ENCODE results near the gene ITPRIP.

ITPRIP gene

GRCh38 chr10:104324931-104325330 is 13.3 kb downstream of the ITPRIP start:
- Histone ChIP-seq H3K4me1 (ENCODE audit: insufficient read depth, low read length) (peaks cover 53% of the 10 kb centered on the region), H3K9me3 (ENCODE audit: control insufficient read depth, insufficient read depth, low read length) (no peaks in the 10 kb centered on the region), H3K36me3 (ENCODE audit: insufficient read depth, low read length) (no peaks in the 10 kb centered on the region), H3K9ac (ENCODE audit: low read depth, low read length) (no peak overlapping the region)

GRCh38 chr10:104324221-104324686 is 14.0 kb downstream of the ITPRIP start:
- Histone ChIP-seq H3K9me3 (ENCODE audit: control insufficient read depth, insufficient read depth, low read length) (no peaks in the 10 kb centered on the region), H3K36me3 (ENCODE audit: insufficient read depth, low read length) (no peaks in the 10 kb centered on the region), H3K9ac (ENCODE audit: low read depth, low read length) (no peak overlapping the region), H3K4me1 (ENCODE audit: insufficient read depth, low read length) (peaks cover 53% of the 10 kb centered on the region)

GRCh38 chr10:104323760-104324201 is 14.5 kb downstream of the ITPRIP start:
- peaks cover 49% of the 10 kb centered on the region for H3K4me1 ChIP-seq (ENCODE audit: insufficient read depth, low read length)
- H3K9ac ChIP-seq (ENCODE audit: low read depth, low read length), result no peak overlapping the region

GRCh38 chr10:104323085-104323484 is 15.2 kb downstream of the ITPRIP start:
- Histone ChIP-seq H3K36me3 (ENCODE audit: insufficient read depth, low read length) (no peaks in the 10 kb centered on the region), H3K9me3 (ENCODE audit: control insufficient read depth, insufficient read depth, low read length) (no peaks in the 10 kb centered on the region), H3K4me1 (ENCODE audit: insufficient read depth, low read length) (peaks cover 48% of the 10 kb centered on the region), H3K9ac (ENCODE audit: low read depth, low read length) (no peak overlapping the region)

More at GRCh38 chr10:104323760-104324201, 14.5 kb downstream of the ITPRIP start:
- Histone ChIP-seq H3K9me3 (ENCODE audit: control insufficient read depth, insufficient read depth, low read length) (no peaks in the 10 kb centered on the region), H3K36me3 (ENCODE audit: insufficient read depth, low read length) (no peaks in the 10 kb centered on the region)

GRCh38 chr10:104322416-104322782 is 15.9 kb downstream of the ITPRIP start:
- no peak overlapping the region for H3K9ac ChIP-seq (ENCODE audit: low read depth, low read length)
- H3K9me3 ChIP-seq (ENCODE audit: control insufficient read depth, insufficient read depth, low read length), result no peaks in the 10 kb centered on the region
- H3K4me1 ChIP-seq (ENCODE audit: insufficient read depth, low read length), result peaks cover 48% of the 10 kb centered on the region
- no peaks in the 10 kb centered on the region for H3K36me3 ChIP-seq (ENCODE audit: insufficient read depth, low read length)

- Histone ChIP-seq H3K9ac (ENCODE audit: low read depth, low read length) (no peak overlapping the region), H3K4me1 (ENCODE audit: insufficient read depth, low read length) (peaks cover 48% of the 10 kb centered on the region), H3K9me3 (ENCODE audit: control insufficient read depth, insufficient read depth, low read length) (no peaks in the 10 kb centered on the region), H3K36me3 (ENCODE audit: insufficient read depth, low read length) (no peaks in the 10 kb centered on the region)
These were observed 16.4 kb downstream of the ITPRIP start for GRCh38 chr10:104321725-104322415.

- Histone ChIP-seq H3K36me3 (ENCODE audit: insufficient read depth, low read length) (no peaks in the 10 kb centered on the region), H3K4me1 (ENCODE audit: insufficient read depth, low read length) (peaks cover 47% of the 10 kb centered on the region), H3K9me3 (ENCODE audit: control insufficient read depth, insufficient read depth, low read length) (no peaks in the 10 kb centered on the region), H3K9ac (ENCODE audit: low read depth, low read length) (no peak overlapping the region)
These were observed 17.0 kb downstream of the ITPRIP start for GRCh38 chr10:104321226-104321625.

GRCh38 chr10:104318810-104319741 is 19.2 kb downstream of the ITPRIP start:
- Histone ChIP-seq H3K9me3 (ENCODE audit: control insufficient read depth, insufficient read depth, low read length) (no peaks in the 10 kb centered on the region), H3K9ac (ENCODE audit: low read depth, low read length) (no peak overlapping the region), H3K4me1 (ENCODE audit: insufficient read depth, low read length) (peaks cover 47% of the 10 kb centered on the region), H3K36me3 (ENCODE audit: insufficient read depth, low read length) (peaks cover 6% of the 10 kb centered on the region)

- no peaks in the 10 kb centered on the region for H3K9me3 ChIP-seq (ENCODE audit: control insufficient read depth, insufficient read depth, low read length)
- H3K36me3 ChIP-seq (ENCODE audit: insufficient read depth, low read length), result peaks cover 7% of the 10 kb centered on the region
- no peak overlapping the region for H3K9ac ChIP-seq (ENCODE audit: low read depth, low read length)
- peaks cover 43% of the 10 kb centered on the region for H3K4me1 ChIP-seq (ENCODE audit: insufficient read depth, low read length)
These were observed 19.9 kb downstream of the ITPRIP start for GRCh38 chr10:104318326-104318725.

GRCh38 chr10:104317726-104318299 is 20.5 kb downstream of the ITPRIP start:
- peaks cover 38% of the 10 kb centered on the region for H3K4me1 ChIP-seq (ENCODE audit: insufficient read depth, low read length)
- no peak overlapping the region for H3K9ac ChIP-seq (ENCODE audit: low read depth, low read length)
- H3K9me3 ChIP-seq (ENCODE audit: control insufficient read depth, insufficient read depth, low read length), result no peaks in the 10 kb centered on the region
- H3K36me3 ChIP-seq (ENCODE audit: insufficient read depth, low read length), result peaks cover 7% of the 10 kb centered on the region

- Histone ChIP-seq H3K4me1 (ENCODE audit: insufficient read depth, low read length) (peaks cover 35% of the 10 kb centered on the region), H3K9me3 (ENCODE audit: control insufficient read depth, insufficient read depth, low read length) (no peaks in the 10 kb centered on the region), H3K9ac (ENCODE audit: low read depth, low read length) (no peak overlapping the region), H3K36me3 (ENCODE audit: insufficient read depth, low read length) (peaks cover 7% of the 10 kb centered on the region)
These were observed 21.0 kb downstream of the ITPRIP start for GRCh38 chr10:104317269-104317710.

GRCh38 chr10:104316321-104317099 is 21.8 kb downstream of the ITPRIP start:
- H3K36me3 ChIP-seq (ENCODE audit: insufficient read depth, low read length), result peaks cover 7% of the 10 kb centered on the region
- no peak overlapping the region for H3K9ac ChIP-seq (ENCODE audit: low read depth, low read length)
- H3K4me1 ChIP-seq (ENCODE audit: insufficient read depth, low read length), result peaks cover 27% of the 10 kb centered on the region
- no peaks in the 10 kb centered on the region for H3K9me3 ChIP-seq (ENCODE audit: control insufficient read depth, insufficient read depth, low read length)

- Histone ChIP-seq H3K36me3 (ENCODE audit: insufficient read depth, low read length) (peaks cover 7% of the 10 kb centered on the region), H3K4me1 (ENCODE audit: insufficient read depth, low read length) (peaks cover 27% of the 10 kb centered on the region), H3K9ac (ENCODE audit: low read depth, low read length) (no peak overlapping the region), H3K9me3 (ENCODE audit: control insufficient read depth, insufficient read depth, low read length) (no peaks in the 10 kb centered on the region)
These were observed 22.8 kb downstream of the ITPRIP start for GRCh38 chr10:104315486-104315921.
